GM23338 (cell line): ENCODE results near the gene ETNK1. TPM values are rescaled to one million over a fixed set of nuclear protein-coding genes. Genes with fewer than 3 reads are reported as not detected.

Source experiments
- ATAC-seq: fragments of 200-7000 bp; cut with Tn5 transposase; 3 replicates; pipeline ENCODE4 v1.9.1; 2020
- DNase-seq: peaks from one replicate; pipeline ENCODE4 v3.0.0-alpha.2; 2015; ENCODE audit warnings: low spot score
- H2AFZ ChIP-seq: fragments of 200-600 bp; sonication (generic); 2 replicates; pipeline ENCODE4 v1.8.0; 2016; ENCODE audit warnings: antibody characterized with exemption, mild to moderate bottlenecking, moderate library complexity
- H3F3A ChIP-seq: fragments of 200-600 bp; sonication (generic); replicated peaks from 2 replicates; pipeline ENCODE4 v1.8.0; 2017; ENCODE audit warnings: antibody characterized with exemption, mixed run types, low read depth
- H3K27ac ChIP-seq: fragments of 200-600 bp; sonication (generic); 2 replicates; pipeline ENCODE4 v1.6.1; 2016; ENCODE audit warnings: low read depth
- H3K27me3 ChIP-seq: fragments of 200-600 bp; sonication (generic); 2 replicates; pipeline ENCODE4 v1.8.0; 2016; ENCODE audit warnings: mild to moderate bottlenecking, mixed run types, moderate library complexity; ENCODE audit not compliant: insufficient read depth
- H3K36me3 ChIP-seq: fragments of 200-600 bp; sonication (generic); 2 replicates; pipeline ENCODE4 v1.8.0; 2016; ENCODE audit warnings: mild to moderate bottlenecking; ENCODE audit not compliant: insufficient read depth
- H3K4me1 ChIP-seq: fragments of 200-600 bp; sonication (generic); 2 replicates; pipeline ENCODE4 v1.8.0; 2016; ENCODE audit warnings: mild to moderate bottlenecking, moderate library complexity; ENCODE audit not compliant: insufficient read depth
- H3K4me2 ChIP-seq: fragments of 200-600 bp; sonication (generic); 2 replicates; pipeline ENCODE4 v1.7.1; 2017; ENCODE audit warnings: mixed run types
- H3K4me3 ChIP-seq: fragments of 200-600 bp; sonication (generic); 2 replicates; pipeline ENCODE4 v1.6.1; 2016; ENCODE audit warnings: mixed run types
- H3K79me2 ChIP-seq: fragments of 200-600 bp; sonication (generic); replicated peaks from 2 replicates; pipeline ENCODE4 v1.8.0; 2017; ENCODE audit warnings: mild to moderate bottlenecking; ENCODE audit not compliant: insufficient read depth
- H3K9me2 ChIP-seq: fragments of 200-600 bp; sonication (generic); 2 replicates; pipeline ENCODE4 v1.8.0; 2017; ENCODE audit not compliant: insufficient read depth
- H4K20me1 ChIP-seq: fragments of 200-600 bp; sonication (generic); replicated peaks from 2 replicates; pipeline ENCODE4 v1.8.0; 2017; ENCODE audit warnings: mild to moderate bottlenecking; ENCODE audit not compliant: insufficient read depth
- H3K27ac Mint-ChIP-seq: 2 replicates; pipeline ENCODE4 v1.8.0; 2020; ENCODE audit warnings: inconsistent platforms, mild to moderate bottlenecking, moderate library complexity, mixed read lengths
- H3K27me3 Mint-ChIP-seq: 3 replicates; pipeline ENCODE4 v1.8.0; 2022; ENCODE audit warnings: low read depth, mild to moderate bottlenecking, moderate library complexity, mixed read lengths, inconsistent platforms; ENCODE audit not compliant: insufficient read depth, poor library complexity
- H3K36me3 Mint-ChIP-seq: 3 replicates; pipeline ENCODE4 v1.8.0; 2021; ENCODE audit warnings: low read depth, mild to moderate bottlenecking, inconsistent platforms, moderate library complexity, mixed read lengths
- H3K4me1 Mint-ChIP-seq: 3 replicates; pipeline ENCODE4 v1.8.0; 2020; ENCODE audit warnings: mild to moderate bottlenecking, inconsistent platforms, mixed read lengths
- H3K4me3 Mint-ChIP-seq: 3 replicates; pipeline ENCODE4 v1.8.0; 2021; ENCODE audit warnings: moderate library complexity, mild to moderate bottlenecking, inconsistent platforms, mixed read lengths
- H3K9me3 Mint-ChIP-seq: 3 replicates; pipeline ENCODE4 v1.8.0; 2020; ENCODE audit warnings: moderate library complexity, mild to moderate bottlenecking, inconsistent platforms, mixed read lengths
- EZH2 ChIP-seq: fragments of 200-600 bp; sonication (generic); IDR thresholded peaks from one replicate; pipeline ENCODE4 v1.8.0; 2017; ENCODE audit warnings: antibody characterized with exemption, mild to moderate bottlenecking, low read depth; ENCODE audit not compliant: unreplicated experiment
- EZH2phosphoT487 ChIP-seq: fragments of 200-600 bp; sonication (generic); IDR thresholded peaks from one replicate; pipeline ENCODE4 v1.8.1; 2018; ENCODE audit warnings: antibody characterized with exemption; ENCODE audit not compliant: unreplicated experiment
- JUNB ChIP-seq: IDR thresholded peaks from one replicate; pipeline ENCODE4 v1.6.1; 2016; ENCODE audit warnings: antibody characterized with exemption; ENCODE audit not compliant: unreplicated experiment
- NANOG ChIP-seq: IDR thresholded peaks from 2 replicates; pipeline ENCODE4 v1.6.1; 2016; ENCODE audit warnings: antibody characterized with exemption, borderline replicate concordance
- POLR2AphosphoS5 ChIP-seq: IDR thresholded peaks from 2 replicates; pipeline ENCODE4 v1.6.1; 2016; ENCODE audit warnings: antibody characterized with exemption, low read depth
- ZNF114 ChIP-seq: fragments of 250-450 bp; sonication (Bioruptor Pico); IDR thresholded peaks from 2 replicates; pipeline ENCODE4 v1.5.0; 2020; ENCODE audit warnings: mild to moderate bottlenecking, moderate library complexity
- ZNF331 ChIP-seq: fragments of 250-450 bp; sonication (Bioruptor Pico); IDR thresholded peaks from 2 replicates; pipeline ENCODE4 v1.5.0; 2020; ENCODE audit warnings: low read depth, mild to moderate bottlenecking, moderate library complexity
- polyA plus RNA-seq: library from polyadenylated mRNA; unstranded; fragments of >200 nt; fragmentation: Nextera tagmentation; extraction: Ambion mirVana; gene quantifications from 2 replicates; pipeline ENCODE4 v1.2.1, GENCODE V29; 2016
- total RNA-seq: library from RNA; depleted of rRNA; stranded (reverse); fragments of >200 nt; shearing (Covaris generic); gene quantifications from 2 replicates; pipeline ENCODE4 v1.2.3, GENCODE V29; 2014
- TF ChIP-seq, protein P1 (sequence below): fragments of 250-450 bp; sonication (Bioruptor Pico); IDR thresholded peaks from 2 replicates; pipeline ENCODE4 v1.5.0; 2020; ENCODE audit warnings: mild to moderate bottlenecking, moderate library complexity
- TF ChIP-seq, protein P2 (sequence below): IDR thresholded peaks from 2 replicates; pipeline ENCODE4 v1.6.1; 2016; ENCODE audit warnings: antibody characterized with exemption

The ETNK1 gene
- total and polyA plus RNA-seq, 2 experiments from 2014 or later: 41.9 to 101 TPM

DNA sequence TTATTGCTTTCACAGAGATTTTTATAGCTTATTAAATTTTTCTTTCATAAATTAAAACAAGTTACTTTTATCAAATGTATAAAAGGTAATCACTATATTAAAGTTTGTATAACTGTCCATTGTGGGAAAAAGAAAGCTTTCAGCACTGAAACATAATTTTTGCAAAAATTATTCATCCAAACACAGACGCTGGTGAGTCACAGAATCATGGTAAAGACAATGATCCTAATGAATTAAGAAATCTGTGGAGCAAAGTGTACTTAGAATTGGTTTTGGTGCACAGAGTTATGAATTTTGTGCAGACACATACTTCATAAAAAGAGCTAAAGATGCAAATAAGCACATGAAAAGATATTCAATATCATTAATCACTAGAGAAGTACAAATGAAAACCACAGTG, 48.9 kb upstream of the ETNK1 start (continued):
- TF ChIP-seq, protein P1, sequence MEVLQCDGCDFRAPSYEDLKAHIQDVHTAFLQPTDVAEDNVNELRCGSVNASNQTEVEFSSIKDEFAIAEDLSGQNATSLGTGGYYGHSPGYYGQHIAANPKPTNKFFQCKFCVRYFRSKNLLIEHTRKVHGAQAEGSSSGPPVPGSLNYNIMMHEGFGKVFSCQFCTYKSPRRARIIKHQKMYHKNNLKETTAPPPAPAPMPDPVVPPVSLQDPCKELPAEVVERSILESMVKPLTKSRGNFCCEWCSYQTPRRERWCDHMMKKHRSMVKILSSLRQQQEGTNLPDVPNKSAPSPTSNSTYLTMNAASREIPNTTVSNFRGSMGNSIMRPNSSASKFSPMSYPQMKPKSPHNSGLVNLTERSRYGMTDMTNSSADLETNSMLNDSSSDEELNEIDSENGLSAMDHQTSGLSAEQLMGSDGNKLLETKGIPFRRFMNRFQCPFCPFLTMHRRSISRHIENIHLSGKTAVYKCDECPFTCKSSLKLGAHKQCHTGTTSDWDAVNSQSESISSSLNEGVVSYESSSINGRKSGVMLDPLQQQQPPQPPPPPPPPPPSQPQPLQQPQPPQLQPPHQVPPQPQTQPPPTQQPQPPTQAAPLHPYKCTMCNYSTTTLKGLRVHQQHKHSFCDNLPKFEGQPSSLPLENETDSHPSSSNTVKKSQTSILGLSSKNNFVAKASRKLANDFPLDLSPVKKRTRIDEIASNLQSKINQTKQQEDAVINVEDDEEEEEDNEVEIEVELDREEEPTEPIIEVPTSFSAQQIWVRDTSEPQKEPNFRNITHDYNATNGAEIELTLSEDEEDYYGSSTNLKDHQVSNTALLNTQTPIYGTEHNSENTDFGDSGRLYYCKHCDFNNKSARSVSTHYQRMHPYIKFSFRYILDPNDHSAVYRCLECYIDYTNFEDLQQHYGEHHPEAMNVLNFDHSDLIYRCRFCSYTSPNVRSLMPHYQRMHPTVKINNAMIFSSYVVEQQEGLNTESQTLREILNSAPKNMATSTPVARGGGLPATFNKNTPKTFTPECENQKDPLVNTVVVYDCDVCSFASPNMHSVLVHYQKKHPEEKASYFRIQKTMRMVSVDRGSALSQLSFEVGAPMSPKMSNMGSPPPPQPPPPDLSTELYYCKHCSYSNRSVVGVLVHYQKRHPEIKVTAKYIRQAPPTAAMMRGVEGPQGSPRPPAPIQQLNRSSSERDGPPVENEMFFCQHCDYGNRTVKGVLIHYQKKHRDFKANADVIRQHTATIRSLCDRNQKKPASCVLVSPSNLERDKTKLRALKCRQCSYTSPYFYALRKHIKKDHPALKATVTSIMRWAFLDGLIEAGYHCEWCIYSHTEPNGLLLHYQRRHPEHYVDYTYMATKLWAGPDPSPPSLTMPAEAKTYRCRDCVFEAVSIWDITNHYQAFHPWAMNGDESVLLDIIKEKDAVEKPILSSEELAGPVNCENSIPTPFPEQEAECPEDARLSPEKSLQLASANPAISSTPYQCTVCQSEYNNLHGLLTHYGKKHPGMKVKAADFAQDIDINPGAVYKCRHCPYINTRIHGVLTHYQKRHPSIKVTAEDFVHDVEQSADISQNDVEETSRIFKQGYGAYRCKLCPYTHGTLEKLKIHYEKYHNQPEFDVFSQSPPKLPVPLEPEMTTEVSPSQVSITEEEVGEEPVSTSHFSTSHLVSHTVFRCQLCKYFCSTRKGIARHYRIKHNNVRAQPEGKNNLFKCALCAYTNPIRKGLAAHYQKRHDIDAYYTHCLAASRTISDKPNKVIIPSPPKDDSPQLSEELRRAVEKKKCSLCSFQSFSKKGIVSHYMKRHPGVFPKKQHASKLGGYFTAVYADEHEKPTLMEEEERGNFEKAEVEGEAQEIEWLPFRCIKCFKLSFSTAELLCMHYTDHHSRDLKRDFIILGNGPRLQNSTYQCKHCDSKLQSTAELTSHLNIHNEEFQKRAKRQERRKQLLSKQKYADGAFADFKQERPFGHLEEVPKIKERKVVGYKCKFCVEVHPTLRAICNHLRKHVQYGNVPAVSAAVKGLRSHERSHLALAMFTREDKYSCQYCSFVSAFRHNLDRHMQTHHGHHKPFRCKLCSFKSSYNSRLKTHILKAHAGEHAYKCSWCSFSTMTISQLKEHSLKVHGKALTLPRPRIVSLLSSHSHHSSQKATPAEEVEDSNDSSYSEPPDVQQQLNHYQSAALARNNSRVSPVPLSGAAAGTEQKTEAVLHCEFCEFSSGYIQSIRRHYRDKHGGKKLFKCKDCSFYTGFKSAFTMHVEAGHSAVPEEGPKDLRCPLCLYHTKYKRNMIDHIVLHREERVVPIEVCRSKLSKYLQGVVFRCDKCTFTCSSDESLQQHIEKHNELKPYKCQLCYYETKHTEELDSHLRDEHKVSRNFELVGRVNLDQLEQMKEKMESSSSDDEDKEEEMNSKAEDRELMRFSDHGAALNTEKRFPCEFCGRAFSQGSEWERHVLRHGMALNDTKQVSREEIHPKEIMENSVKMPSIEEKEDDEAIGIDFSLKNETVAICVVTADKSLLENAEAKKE (CRISPR knock-in tag): no peak
- TF ChIP-seq ZNF331 (CRISPR knock-in tag): no peak

DNA sequence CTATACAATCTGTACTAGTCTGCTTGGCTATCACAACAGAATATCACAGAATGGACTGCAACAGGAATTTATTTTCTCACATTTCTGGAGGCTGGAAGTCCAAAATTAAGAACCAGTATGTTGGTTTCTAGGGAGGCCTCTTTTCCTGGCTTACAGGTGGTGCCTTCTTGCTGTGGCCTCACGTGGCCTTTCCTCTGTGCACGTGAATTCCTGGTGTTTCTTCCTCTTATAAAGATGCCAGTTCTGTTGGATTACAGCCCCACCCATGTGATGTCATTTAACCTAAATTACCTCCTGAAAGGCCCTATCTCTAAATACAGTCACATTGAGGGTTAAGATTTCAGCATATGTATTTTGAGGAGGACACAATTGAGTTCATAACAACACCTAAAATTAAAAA, 48.5 kb upstream of the ETNK1 start:
- Histone ChIP-seq H3K27ac (no peak overlapping the region), H3F3A (no peaks in the 10 kb centered on the region), H3K4me1 (no peaks in the 10 kb centered on the region), H3K4me2 (no peak overlapping the region), H4K20me1 (no peaks in the 10 kb centered on the region), H3K79me2 (no peaks in the 10 kb centered on the region), H2AFZ (no peak overlapping the region), H3K9me2 (no peaks in the 10 kb centered on the region), H3K27me3 (no peaks in the 10 kb centered on the region), H3K36me3 (no peaks in the 10 kb centered on the region), H3K4me3 (no peak overlapping the region)
- peaks cover 3% of the 10 kb centered on the region; the same call in 1 of the 3 replicates for H3K36me3 Mint-ChIP-seq
- no peak overlapping the region for H3K27ac Mint-ChIP-seq
- no peaks in the 10 kb centered on the region for H3K27me3 Mint-ChIP-seq
- DNase-seq (no peak), ATAC-seq (no peak)
- H3K4me1 Mint-ChIP-seq: no peaks in the 10 kb centered on the region; the same call in 2 of the 3 replicates
- H3K9me3 Mint-ChIP-seq: peaks cover 2% of the 10 kb centered on the region; the same call in 1 of the 3 replicates
- H3K4me3 Mint-ChIP-seq: no peak overlapping the region
- TF ChIP-seq ZNF331 (CRISPR knock-in tag) (no peak), ZNF114 (CRISPR knock-in tag) (no peak), NANOG (no peak), JUNB (no peak), POLR2AphosphoS5 (no peak), EZH2 (no peak), EZH2phosphoT487 (no peak)
- TF ChIP-seq, protein P1 (CRISPR knock-in tag): no peak
- TF ChIP-seq, protein P2, sequence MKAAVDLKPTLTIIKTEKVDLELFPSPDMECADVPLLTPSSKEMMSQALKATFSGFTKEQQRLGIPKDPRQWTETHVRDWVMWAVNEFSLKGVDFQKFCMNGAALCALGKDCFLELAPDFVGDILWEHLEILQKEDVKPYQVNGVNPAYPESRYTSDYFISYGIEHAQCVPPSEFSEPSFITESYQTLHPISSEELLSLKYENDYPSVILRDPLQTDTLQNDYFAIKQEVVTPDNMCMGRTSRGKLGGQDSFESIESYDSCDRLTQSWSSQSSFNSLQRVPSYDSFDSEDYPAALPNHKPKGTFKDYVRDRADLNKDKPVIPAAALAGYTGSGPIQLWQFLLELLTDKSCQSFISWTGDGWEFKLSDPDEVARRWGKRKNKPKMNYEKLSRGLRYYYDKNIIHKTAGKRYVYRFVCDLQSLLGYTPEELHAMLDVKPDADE: no peak
